Left lung (tissue), 10 donors: Measurements from ENCODE around the gene TRIM37. TPM values are rescaled to one million over a fixed set of nuclear protein-coding genes. Genes with fewer than 3 reads are reported as not detected.
A peak's percentile ranks its signal among the peaks of the same experiment; 100 is the strongest.

Source experiments
- ATAC-seq: fragments of 200-7000 bp; cut with Tn5 transposase; one replicate; pipeline ENCODE4 v1.9.1; 2020; ENCODE audit warnings: moderate library complexity
- DNase-seq, 4 donors: peaks; one replicate each; pipeline ENCODE4 v3.0.0-alpha.2; 2013 to 2020
- H3K27ac ChIP-seq, 2 donors: fragments of 200-600 bp; sonication (generic) in 1 of 2; one replicate each; pipeline versions ENCODE4 v1.5.0 to v1.8.0; 2020 to 2021
- H3K27me3 ChIP-seq, 2 donors: fragments of 200-600 bp; sonication (generic) in 1 of 2; one replicate each; pipeline versions ENCODE4 v1.5.0 to v1.8.0; 2020 to 2021
- H3K36me3 ChIP-seq, 2 donors: fragments of 200-600 bp; sonication (generic) in 1 of 2; one replicate each; pipeline versions ENCODE4 v1.5.0 to v1.8.0; 2020 to 2021
- H3K4me1 ChIP-seq, 2 donors: fragments of 200-600 bp; one replicate each; pipeline ENCODE4 v1.8.0; 2021
- H3K4me3 ChIP-seq, 2 donors: fragments of 200-600 bp; sonication (generic) in 1 of 2; one replicate each; pipeline versions ENCODE4 v1.5.0 to v1.8.0; 2020 to 2021; ENCODE audit warnings: mild to moderate bottlenecking in 1 of 2
- H3K9me3 ChIP-seq, 2 donors: fragments of 200-600 bp; sonication (generic) in 1 of 2; one replicate each; pipeline versions ENCODE4 v1.5.0 to v1.8.0; 2020 to 2021
- CTCF ChIP-seq, 2 donors: fragments of 200-600 bp; sonication (generic) in 1 of 2; IDR thresholded peaks; one replicate each; pipeline versions ENCODE4 v1.5.0 to v1.8.0; 2021; ENCODE audit warnings: antibody characterized with exemption in 2 of 2
- intact Hi-C, 2 donors: fragments of 100-400 bp; cut with DNase I; formaldehyde crosslinking; loops; one replicate each; pipeline versions ENCODE4 v1.11.2 to v1.14.2; 2022
- polyA plus RNA-seq, 6 donors: library from polyadenylated mRNA; unstranded; fragments of 120-200 nt; gene quantifications; one replicate each; pipeline ENCODE4 v1.2.1, GENCODE V29; 2013; ENCODE audit not compliant: insufficient read length in 6 of 6
- total RNA-seq, 2 donors: library from RNA; stranded (reverse); fragmentation: NEBNext Ultra II Directional; extraction: Animal tissue kit (Norgen Biotek cat#: 25700); gene quantifications; one replicate each; pipeline ENCODE4 v1.2.1, GENCODE V29; 2021
- donor health status: DM: no; HTN: yes; CAD: no.
- donor health status: DM: no; HTN: no; CAD: no.

TRIM37 gene
- total and polyA plus RNA-seq, 8 donors, result 17.0 to 23.3 (median 21.4) TPM

GRCh38 chr17:59084154-59084553, 22.5 kb downstream of the TRIM37 start:
- Histone ChIP-seq H3K4me3 (no peak overlapping the region), H3K9me3 (no peaks in the 10 kb centered on the region), H3K27me3 (no peaks in the 10 kb centered on the region), H3K4me1 (no peaks in the 10 kb centered on the region), H3K27ac (no peak overlapping the region), H3K36me3 (peaks cover 0 to 44% of the 10 kb centered on the region in 2 donors)
- no peak for TF ChIP-seq CTCF (IDR thresholded peaks at IDR 0.05)
- no peak for DNase-seq
- intact Hi-C loops, result no loop called here
- ATAC-seq, result no peak

- Histone ChIP-seq H3K4me1 (no peaks in the 10 kb centered on the region), H3K36me3 (peaks cover 0 to 86% of the 10 kb centered on the region in 2 donors), H3K27ac (no peak overlapping the region), H3K9me3 (no peaks in the 10 kb centered on the region), H3K27me3 (no peaks in the 10 kb centered on the region), H3K4me3 (no peak overlapping the region)
- ATAC-seq (no peak), DNase-seq (no peak)
- TF ChIP-seq CTCF (IDR thresholded peaks at IDR 0.05), result no peak
- intact Hi-C loops, result no loop called here
Measured at GRCh38 chr17:59074494-59074893, 32.2 kb downstream of the TRIM37 start.

GRCh38 chr17:59073972-59074371, 32.7 kb downstream of the TRIM37 start:
- intact Hi-C loops, result no loop called here
- Histone ChIP-seq H3K9me3 (no peaks in the 10 kb centered on the region), H3K4me3 (no peak overlapping the region), H3K4me1 (no peaks in the 10 kb centered on the region), H3K27me3 (no peaks in the 10 kb centered on the region), H3K36me3 (peaks cover 0 to 86% of the 10 kb centered on the region in 2 donors), H3K27ac (no peak overlapping the region)
- ATAC-seq (no peak), DNase-seq (no peak)
- TF ChIP-seq CTCF (IDR thresholded peaks at IDR 0.05), result no peak

DNA sequence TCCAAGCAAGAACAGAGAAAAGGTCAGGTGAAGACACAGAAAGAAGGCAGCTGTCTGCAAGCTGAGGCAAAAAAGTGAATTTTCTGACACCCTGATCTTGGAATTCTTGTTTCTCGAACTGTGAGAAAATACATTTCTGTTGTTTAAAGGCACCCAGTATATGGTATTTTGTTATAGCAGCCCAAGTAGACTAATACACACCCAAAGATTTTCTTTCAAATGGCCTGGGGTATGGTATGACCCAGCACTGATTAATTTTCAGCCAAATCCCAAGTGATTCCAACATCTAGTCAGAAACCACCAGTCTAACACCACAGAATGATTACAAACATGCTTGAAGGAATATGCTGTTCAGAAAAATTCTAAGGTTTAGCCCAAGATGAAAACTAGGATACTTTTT, 36.8 kb downstream of the TRIM37 start:
- no peaks in the 10 kb centered on the region for H3K9me3 ChIP-seq
- intact Hi-C loops, result no loop called here
- ATAC-seq (no peak), DNase-seq (no peak)
- H3K27ac ChIP-seq, result no peak overlapping the region
- H3K27me3 ChIP-seq, result no peaks in the 10 kb centered on the region
- H3K36me3 ChIP-seq, result peaks cover 0 to 78% of the 10 kb centered on the region in 2 donors
- no peaks in the 10 kb centered on the region for H3K4me1 ChIP-seq
- TF ChIP-seq CTCF (IDR thresholded peaks at IDR 0.05), result no peak
- H3K4me3 ChIP-seq, result no peak overlapping the region

DNA sequence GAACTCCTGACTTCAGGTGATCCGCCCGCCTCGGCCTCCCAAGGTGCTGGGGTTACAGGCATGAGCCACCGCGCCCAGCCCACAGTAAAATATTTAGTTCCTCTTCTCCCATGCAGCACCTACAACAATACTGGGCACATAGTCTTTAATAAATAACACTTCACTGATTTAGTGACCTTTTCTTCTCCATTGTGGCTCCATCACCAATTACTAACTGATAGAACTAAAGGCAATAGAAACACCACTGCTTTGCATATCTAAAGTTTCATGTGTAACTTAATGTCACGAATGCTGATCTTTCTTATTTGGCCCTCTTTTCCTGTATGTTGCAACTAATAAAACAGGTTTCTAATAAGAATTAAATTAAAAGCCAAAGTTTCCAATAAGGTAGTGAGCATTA, 38.9 kb downstream of the TRIM37 start:
- Histone ChIP-seq H3K36me3 (peaks cover 0 to 70% of the 10 kb centered on the region in 2 donors), H3K4me3 (no peak overlapping the region)

More for the DNA sequence above, 38.9 kb downstream of the TRIM37 start:
- Histone ChIP-seq H3K27ac (no peak overlapping the region), H3K27me3 (no peaks in the 10 kb centered on the region), H3K9me3 (no peaks in the 10 kb centered on the region), H3K4me1 (no peaks in the 10 kb centered on the region)
- no peak for ATAC-seq
- no peak for TF ChIP-seq CTCF (IDR thresholded peaks at IDR 0.05)
- peak in 1 of 4 donors; percentile 23 for DNase-seq
- intact Hi-C loops, result no loop called here
